RPMI7951 (cell line): ENCODE data around the gene DIAPH1. TPM values are rescaled to one million over a fixed set of nuclear protein-coding genes. Genes with fewer than 3 reads are reported as not detected.

Experiments
- DNase-seq: peaks from one replicate; pipeline ENCODE4 v3.0.0-alpha.2; 2012; ENCODE audit warnings: low read depth
- total RNA-seq: library from RNA; depleted of rRNA; stranded (reverse); fragments of >200 nt; shearing (Covaris generic); gene quantifications from 2 replicates; pipeline ENCODE4 v1.2.3, GENCODE V29; 2014; rRNA removed

The DIAPH1 gene
- total RNA-seq, 1 experiment from 2014 or later = 29.1 TPM

DNA sequence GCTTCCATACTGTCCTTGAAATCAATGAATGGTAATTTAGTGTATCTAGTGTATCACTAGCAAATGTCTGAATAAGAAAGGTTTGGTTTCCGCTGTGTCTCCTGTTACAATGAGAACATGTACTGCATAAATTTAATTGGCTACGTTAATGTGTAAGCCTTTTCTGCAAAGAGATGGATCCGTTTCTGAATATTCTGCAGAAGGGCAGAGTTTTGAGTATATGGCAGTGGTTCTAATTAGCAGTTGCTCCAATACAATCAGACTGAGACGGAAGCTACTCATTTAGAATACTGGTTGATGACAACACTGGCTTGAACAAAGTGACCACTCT is 134.5 kb downstream of the DIAPH1 start:
- DNase-seq = no peak

DNA sequence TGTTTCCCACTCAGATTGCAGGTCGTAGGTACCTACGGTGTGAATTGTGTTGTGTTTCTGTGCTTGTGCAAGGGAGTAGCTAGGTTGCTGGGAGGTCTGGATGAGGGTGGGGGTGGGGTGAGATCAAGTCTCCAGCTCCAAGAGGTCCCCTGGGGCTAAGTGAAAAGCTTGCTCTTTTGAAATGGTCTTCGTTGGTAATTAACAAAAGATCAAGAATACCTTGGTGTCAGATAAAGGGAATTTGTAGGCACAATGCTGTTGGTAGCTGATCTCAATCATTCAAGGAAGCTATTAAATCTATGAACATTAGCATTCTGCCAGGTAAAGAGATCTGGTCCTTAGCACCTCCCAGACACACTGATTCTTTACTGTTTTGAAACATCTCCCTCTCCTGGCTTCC is 134.9 kb downstream of the DIAPH1 start:
- no peak for DNase-seq

DNA sequence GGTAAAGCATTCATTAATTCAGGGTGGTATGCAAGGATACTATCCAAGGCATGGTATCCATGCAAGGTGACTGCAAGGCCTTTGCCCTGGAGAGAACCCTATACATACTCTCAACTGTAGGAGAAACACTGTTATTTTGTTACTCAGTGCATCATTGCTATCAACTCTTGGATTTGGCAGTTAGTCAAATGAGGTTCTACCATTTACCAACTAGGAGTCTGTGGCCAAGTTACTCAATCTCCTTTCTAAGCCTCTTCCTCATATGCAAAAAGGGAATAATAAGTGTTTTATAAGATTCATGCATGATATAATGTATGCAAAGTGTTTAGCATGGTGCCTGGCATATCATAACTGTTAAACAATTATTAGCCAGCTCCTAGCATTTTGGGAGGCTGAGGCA is 139.0 kb downstream of the DIAPH1 start:
- DNase-seq = no peak

- peak; percentile 82 for DNase-seq
Measured at GRCh38 chr5:141478321-141478945, 140.4 kb downstream of the DIAPH1 start.

DNA sequence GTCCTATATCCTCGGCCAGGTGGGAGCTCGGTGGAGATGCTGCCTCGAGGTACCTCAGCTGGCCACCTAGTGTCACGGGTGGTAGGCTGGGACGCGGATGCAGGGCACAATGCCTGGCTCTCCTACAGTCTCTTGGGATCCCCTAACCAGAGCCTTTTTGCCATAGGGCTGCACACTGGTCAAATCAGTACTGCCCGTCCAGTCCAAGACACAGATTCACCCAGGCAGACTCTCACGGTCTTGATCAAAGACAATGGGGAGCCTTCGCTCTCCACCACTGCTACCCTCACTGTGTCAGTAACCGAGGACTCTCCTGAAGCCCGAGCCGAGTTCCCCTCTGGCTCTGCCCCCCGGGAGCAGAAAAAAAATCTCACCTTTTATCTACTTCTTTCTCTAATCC is 141.0 kb downstream of the DIAPH1 start:
- peak; percentile 28 for DNase-seq

- DNase-seq = no peak
Measured at GRCh38 chr5:141477044-141477575, 141.7 kb downstream of the DIAPH1 start.

DNA sequence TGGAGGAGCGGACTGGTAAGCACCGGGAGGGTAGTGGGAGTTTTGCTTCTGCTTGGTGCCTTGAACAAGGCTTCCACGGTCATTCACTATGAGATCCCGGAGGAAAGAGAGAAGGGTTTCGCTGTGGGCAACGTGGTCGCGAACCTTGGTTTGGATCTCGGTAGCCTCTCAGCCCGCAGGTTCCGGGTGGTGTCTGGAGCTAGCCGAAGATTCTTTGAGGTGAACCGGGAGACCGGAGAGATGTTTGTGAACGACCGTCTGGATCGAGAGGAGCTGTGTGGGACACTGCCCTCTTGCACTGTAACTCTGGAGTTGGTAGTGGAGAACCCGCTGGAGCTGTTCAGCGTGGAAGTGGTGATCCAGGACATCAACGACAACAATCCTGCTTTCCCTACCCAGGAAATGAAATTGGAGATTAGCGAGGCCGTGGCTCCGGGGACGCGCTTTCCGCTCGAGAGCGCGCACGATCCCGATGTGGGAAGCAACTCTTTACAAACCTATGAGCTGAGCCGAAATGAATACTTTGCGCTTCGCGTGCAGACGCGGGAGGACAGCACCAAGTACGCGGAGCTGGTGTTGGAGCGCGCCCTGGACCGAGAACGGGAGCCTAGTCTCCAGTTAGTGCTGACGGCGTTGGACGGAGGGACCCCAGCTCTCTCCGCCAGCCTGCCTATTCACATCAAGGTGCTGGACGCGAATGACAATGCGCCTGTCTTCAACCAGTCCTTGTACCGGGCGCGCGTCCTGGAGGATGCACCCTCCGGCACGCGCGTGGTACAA is 142.5 kb downstream of the DIAPH1 start:
- peak; percentile 79 for DNase-seq

DNA sequence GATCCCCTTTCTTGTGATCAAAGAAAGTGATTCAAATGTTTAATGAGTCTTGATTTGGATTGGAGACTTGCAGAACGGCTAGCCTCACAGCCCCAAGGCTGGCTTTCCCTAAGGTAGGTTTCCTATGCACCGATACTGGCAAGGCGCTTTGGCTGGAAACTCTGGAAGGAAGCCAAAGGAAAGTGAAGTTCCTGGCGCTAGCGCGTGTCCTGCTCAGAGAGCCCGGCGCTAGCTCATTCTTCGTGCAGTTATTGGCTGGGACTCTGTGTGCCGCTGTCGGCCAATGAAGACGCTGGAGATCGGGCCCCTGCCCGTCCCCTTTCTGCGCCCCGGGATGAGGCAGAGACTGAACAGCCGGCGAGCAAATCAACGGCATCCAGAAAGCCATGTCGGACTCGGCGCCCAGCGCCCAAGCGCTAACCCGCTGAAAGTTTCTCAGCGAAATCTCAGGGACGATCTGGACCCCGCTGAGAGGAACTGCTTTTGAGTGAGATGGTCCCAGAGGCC is 143.1 kb downstream of the DIAPH1 start, which contains the start of gene PCDHGC3:
Gene PCDHGC3, plus strand, starts transcription at position 342 of the 507 bp plus-strand sequence. Its CDS starts 151 bp downstream, at position 493.
- DNase-seq = peak; percentile 96

DNA sequence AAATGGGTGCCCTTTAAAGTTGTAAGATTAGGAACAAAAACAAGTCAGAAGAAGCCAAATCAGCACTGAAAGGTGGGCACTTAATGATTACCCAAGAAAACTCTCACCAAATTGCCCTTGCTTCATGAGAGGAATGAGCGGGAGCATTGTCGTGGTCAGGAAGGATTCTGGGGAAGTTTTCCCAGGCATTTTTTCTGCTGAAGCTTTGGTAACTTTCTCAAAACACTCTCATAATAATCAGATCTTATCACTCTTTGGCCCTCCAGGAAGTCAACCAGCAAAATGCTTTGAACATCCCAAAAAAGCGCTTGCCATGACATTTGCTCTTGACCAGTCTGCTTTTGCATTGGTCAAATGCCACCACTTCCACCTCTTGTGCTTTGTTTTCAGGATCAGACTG is 153.4 kb downstream of the DIAPH1 start:
- DNase-seq = peak; percentile 43

Other genes starting within 250 kb of the DIAPH1 start
- gene PCDHGB3, start 248.8 kb downstream of the DIAPH1 start, total RNA-seq = 1.1 and 1.6 TPM in 2 replicates
- gene PCDHGA6, start 245.1 kb downstream of the DIAPH1 start, total RNA-seq = 1.3 and 1.8 TPM in 2 replicates
- 4.6 and 5.5 TPM in 2 replicates for gene PCDHGA7, start 236.3 kb downstream of the DIAPH1 start, total RNA-seq
- 12.0 and 12.7 TPM in 2 replicates for gene PCDHGB4, start 231.3 kb downstream of the DIAPH1 start, total RNA-seq
- gene PCDHGA8, start 226.4 kb downstream of the DIAPH1 start, total RNA-seq = 1.6 and 1.9 TPM in 2 replicates
- 18.6 and 19.8 TPM in 2 replicates for gene PCDHGB5, start 221.1 kb downstream of the DIAPH1 start, total RNA-seq
- gene PCDHGA9, start 216.2 kb downstream of the DIAPH1 start, total RNA-seq = 0.88 and 1.1 TPM in 2 replicates
- gene PCDHGB6, start 211.0 kb downstream of the DIAPH1 start, total RNA-seq = 0.84 and 0.88 TPM in 2 replicates
- 0.78 and 0.84 TPM in 2 replicates for gene PCDHGA10, start 206.0 kb downstream of the DIAPH1 start, total RNA-seq
- 0.29 and 0.48 TPM in 2 replicates for gene PCDHGB7, start 201.3 kb downstream of the DIAPH1 start, total RNA-seq
- 7.0 and 8.1 TPM in 2 replicates for gene PCDHGA11, start 197.9 kb downstream of the DIAPH1 start, total RNA-seq
- gene PCDHGA12, start 188.5 kb downstream of the DIAPH1 start, total RNA-seq = 19.9 and 23.5 TPM in 2 replicates
- gene PCDHGC3, start 143.0 kb downstream of the DIAPH1 start, total RNA-seq = 75.6 and 81.8 TPM in 2 replicates
- gene PCDHGC4, start 134.0 kb downstream of the DIAPH1 start, total RNA-seq = 0.78 and 1.1 TPM in 2 replicates
- gene PCDHGC5, start 129.9 kb downstream of the DIAPH1 start, total RNA-seq = 1.1 and 1.2 TPM in 2 replicates
- gene HDAC3, start 17.8 kb upstream of the DIAPH1 start, total RNA-seq = 43.9 and 52.4 TPM in 2 replicates
- gene RELL2, start 18.0 kb upstream of the DIAPH1 start, total RNA-seq = 2.8 and 5.2 TPM in 2 replicates
- 8.5 and 11.1 TPM in 2 replicates for gene FCHSD1, start 32.4 kb upstream of the DIAPH1 start, total RNA-seq
- 5.3 and 5.4 TPM in 2 replicates for gene ARAP3, start 63.2 kb upstream of the DIAPH1 start, total RNA-seq